Thoracic aorta (tissue), 2 donors: ENCODE data around the gene SLFN12L. TPM values are rescaled to one million over a fixed set of nuclear protein-coding genes. Genes with fewer than 3 reads are reported as not detected.

Experiments used
- ATAC-seq: fragments of 150-250 bp; one replicate; pipeline ENCODE4 v1.8.0; 2017; ENCODE audit warnings: low read depth; ENCODE audit not compliant: insufficient number of reproducible peaks, low FRiP score
- DNase-seq: peaks from one replicate; pipeline ENCODE4 v3.0.0-alpha.2; 2020; ENCODE audit warnings: low spot score
- H3K27ac ChIP-seq, 2 donors: fragments of 200-600 bp; sonication (generic); 1 replicate in 1 of 2; 2 replicates in 1 of 2; pipeline ENCODE4 v1.5.1; 2016; ENCODE audit warnings: mild to moderate bottlenecking in 2 of 2, moderate library complexity in 2 of 2
- H3K27me3 ChIP-seq: fragments of 200-600 bp; sonication (generic); replicated peaks from 2 replicates; pipeline ENCODE4 v1.6.0; 2016; ENCODE audit warnings: mild to moderate bottlenecking; ENCODE audit not compliant: insufficient read depth
- H3K36me3 ChIP-seq: fragments of 200-600 bp; sonication (generic); one replicate; pipeline ENCODE4 v1.5.1; 2016
- H3K4me1 ChIP-seq, 2 donors: fragments of 200-600 bp; sonication (generic); 1 replicate in 1 of 2; 2 replicates in 1 of 2; pipeline versions ENCODE4 v1.5.1 to v1.6.0; 2016; ENCODE audit warnings: low read depth in 2 of 2, mild to moderate bottlenecking in 1 of 2; ENCODE audit not compliant: control insufficient read depth in 1 of 2
- H3K4me3 ChIP-seq: fragments of 200-600 bp; sonication (generic); 2 replicates; pipeline ENCODE4 v1.5.1; 2016; ENCODE audit warnings: mild to moderate bottlenecking
- H3K9me3 ChIP-seq: fragments of 200-600 bp; sonication (generic); 2 replicates; pipeline ENCODE4 v1.5.1; 2016
- total RNA-seq, 2 donors: library from RNA; depleted of rRNA; stranded (reverse); fragments of >200 nt; gene quantifications; one replicate each; pipeline versions ENCODE4 v1.1.0 to v1.2.3, GENCODE V29; 2016
- TF ChIP-seq, protein P1 (sequence below): fragments of 200-600 bp; sonication (generic); IDR thresholded peaks from one replicate; pipeline ENCODE4 v1.5.1; 2019; ENCODE audit warnings: antibody characterized with exemption

The SLFN12L gene
- total RNA-seq, 2 donors from 2014 or later: 4.1 to 4.2 TPM

- no peak for DNase-seq
- Histone ChIP-seq H3K9me3 (no peaks in the 10 kb centered on the region), H3K36me3 (no peaks in the 10 kb centered on the region), H3K4me1 (no peaks in the 10 kb centered on the region), H3K4me3 (no peak overlapping the region), H3K27ac (no peak overlapping the region), H3K27me3 (peaks cover 38% of the 10 kb centered on the region)
- ATAC-seq: no peak
- TF ChIP-seq, protein P1, sequence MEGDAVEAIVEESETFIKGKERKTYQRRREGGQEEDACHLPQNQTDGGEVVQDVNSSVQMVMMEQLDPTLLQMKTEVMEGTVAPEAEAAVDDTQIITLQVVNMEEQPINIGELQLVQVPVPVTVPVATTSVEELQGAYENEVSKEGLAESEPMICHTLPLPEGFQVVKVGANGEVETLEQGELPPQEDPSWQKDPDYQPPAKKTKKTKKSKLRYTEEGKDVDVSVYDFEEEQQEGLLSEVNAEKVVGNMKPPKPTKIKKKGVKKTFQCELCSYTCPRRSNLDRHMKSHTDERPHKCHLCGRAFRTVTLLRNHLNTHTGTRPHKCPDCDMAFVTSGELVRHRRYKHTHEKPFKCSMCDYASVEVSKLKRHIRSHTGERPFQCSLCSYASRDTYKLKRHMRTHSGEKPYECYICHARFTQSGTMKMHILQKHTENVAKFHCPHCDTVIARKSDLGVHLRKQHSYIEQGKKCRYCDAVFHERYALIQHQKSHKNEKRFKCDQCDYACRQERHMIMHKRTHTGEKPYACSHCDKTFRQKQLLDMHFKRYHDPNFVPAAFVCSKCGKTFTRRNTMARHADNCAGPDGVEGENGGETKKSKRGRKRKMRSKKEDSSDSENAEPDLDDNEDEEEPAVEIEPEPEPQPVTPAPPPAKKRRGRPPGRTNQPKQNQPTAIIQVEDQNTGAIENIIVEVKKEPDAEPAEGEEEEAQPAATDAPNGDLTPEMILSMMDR: no peak
Observed at GRCh38 chr17:35496451-35497290, 40.8 kb downstream of the SLFN12L start.

GRCh38 chr17:35493040-35493439, 44.4 kb downstream of the SLFN12L start:
- H3K27me3 ChIP-seq: peaks cover 44% of the 10 kb centered on the region
- H3K4me3 ChIP-seq: no peak overlapping the region
- ATAC-seq: no peak
- no peak for DNase-seq
- no peaks in the 10 kb centered on the region for H3K36me3 ChIP-seq
- peaks cover 2 to 3% of the 10 kb centered on the region in 2 donors for H3K4me1 ChIP-seq
- TF ChIP-seq, protein P1: no peak
- H3K9me3 ChIP-seq: no peaks in the 10 kb centered on the region
- H3K27ac ChIP-seq: no peak overlapping the region

- TF ChIP-seq, protein P1: no peak
- H3K9me3 ChIP-seq: no peaks in the 10 kb centered on the region
- no peaks in the 10 kb centered on the region for H3K36me3 ChIP-seq
- peaks cover 33% of the 10 kb centered on the region for H3K27me3 ChIP-seq
- no peak for ATAC-seq
- no peak for DNase-seq
- H3K27ac ChIP-seq: no peak overlapping the region
- H3K4me3 ChIP-seq: no peak overlapping the region
- peaks cover 9 to 14% of the 10 kb centered on the region in 2 donors for H3K4me1 ChIP-seq
Observed at GRCh38 chr17:35491417-35491816, 46.1 kb downstream of the SLFN12L start.

GRCh38 chr17:35489944-35490343, 47.5 kb downstream of the SLFN12L start:
- no peak overlapping the region for H3K4me3 ChIP-seq
- peaks cover 19% of the 10 kb centered on the region for H3K27me3 ChIP-seq
- H3K9me3 ChIP-seq: no peaks in the 10 kb centered on the region
- no peak overlapping the region for H3K27ac ChIP-seq
- DNase-seq (no peak), ATAC-seq (no peak)
- no peaks in the 10 kb centered on the region for H3K36me3 ChIP-seq
- TF ChIP-seq, protein P1: no peak
- H3K4me1 ChIP-seq: peaks cover 9 to 14% of the 10 kb centered on the region in 2 donors

DNA sequence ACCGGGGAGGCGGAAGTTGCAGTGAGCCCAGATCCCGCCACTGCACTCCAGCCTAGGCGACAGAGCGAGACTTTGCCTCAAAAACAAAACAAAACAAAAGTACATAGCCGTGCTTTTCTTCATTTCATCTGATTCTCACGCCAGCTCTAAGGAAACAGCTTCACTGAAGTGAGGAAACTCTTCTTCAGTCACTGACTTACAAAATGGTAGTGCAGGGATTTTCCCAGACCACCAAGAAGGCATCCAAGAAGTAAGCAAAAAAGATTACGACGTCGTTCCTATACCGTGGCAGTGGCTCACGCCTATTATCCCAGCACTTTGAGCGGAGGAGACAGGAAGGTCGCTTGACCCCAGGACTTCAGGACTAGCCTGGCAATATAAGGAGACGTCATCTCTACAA, 48.5 kb downstream of the SLFN12L start:
- Histone ChIP-seq H3K27ac (no peak overlapping the region), H3K9me3 (no peaks in the 10 kb centered on the region), H3K4me3 (no peak overlapping the region), H3K36me3 (no peaks in the 10 kb centered on the region), H3K4me1 (peaks cover 9 to 14% of the 10 kb centered on the region in 2 donors), H3K27me3 (peaks cover 19% of the 10 kb centered on the region)
- DNase-seq (no peak), ATAC-seq (no peak)
- TF ChIP-seq, protein P1: no peak
